GM18505 (cell line): ENCODE data around the gene ADD3.

Experiments
- ATAC-seq: cut with Tn5 transposase; IDR thresholded peaks from one replicate; pipeline ENCODE4 v1.9.1; 2021; ENCODE audit not compliant: unreplicated experiment
- POLR2A ChIP-seq: IDR thresholded peaks from 4 replicates; pipeline ENCODE4 v1.6.1; 2011; ENCODE audit warnings: borderline replicate concordance; ENCODE audit not compliant: insufficient read depth, insufficient read length; ENCODE audit errors: extremely low read depth

Gene ADD3, protein sequence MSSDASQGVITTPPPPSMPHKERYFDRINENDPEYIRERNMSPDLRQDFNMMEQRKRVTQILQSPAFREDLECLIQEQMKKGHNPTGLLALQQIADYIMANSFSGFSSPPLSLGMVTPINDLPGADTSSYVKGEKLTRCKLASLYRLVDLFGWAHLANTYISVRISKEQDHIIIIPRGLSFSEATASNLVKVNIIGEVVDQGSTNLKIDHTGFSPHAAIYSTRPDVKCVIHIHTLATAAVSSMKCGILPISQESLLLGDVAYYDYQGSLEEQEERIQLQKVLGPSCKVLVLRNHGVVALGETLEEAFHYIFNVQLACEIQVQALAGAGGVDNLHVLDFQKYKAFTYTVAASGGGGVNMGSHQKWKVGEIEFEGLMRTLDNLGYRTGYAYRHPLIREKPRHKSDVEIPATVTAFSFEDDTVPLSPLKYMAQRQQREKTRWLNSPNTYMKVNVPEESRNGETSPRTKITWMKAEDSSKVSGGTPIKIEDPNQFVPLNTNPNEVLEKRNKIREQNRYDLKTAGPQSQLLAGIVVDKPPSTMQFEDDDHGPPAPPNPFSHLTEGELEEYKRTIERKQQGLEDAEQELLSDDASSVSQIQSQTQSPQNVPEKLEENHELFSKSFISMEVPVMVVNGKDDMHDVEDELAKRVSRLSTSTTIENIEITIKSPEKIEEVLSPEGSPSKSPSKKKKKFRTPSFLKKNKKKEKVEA

DNA sequence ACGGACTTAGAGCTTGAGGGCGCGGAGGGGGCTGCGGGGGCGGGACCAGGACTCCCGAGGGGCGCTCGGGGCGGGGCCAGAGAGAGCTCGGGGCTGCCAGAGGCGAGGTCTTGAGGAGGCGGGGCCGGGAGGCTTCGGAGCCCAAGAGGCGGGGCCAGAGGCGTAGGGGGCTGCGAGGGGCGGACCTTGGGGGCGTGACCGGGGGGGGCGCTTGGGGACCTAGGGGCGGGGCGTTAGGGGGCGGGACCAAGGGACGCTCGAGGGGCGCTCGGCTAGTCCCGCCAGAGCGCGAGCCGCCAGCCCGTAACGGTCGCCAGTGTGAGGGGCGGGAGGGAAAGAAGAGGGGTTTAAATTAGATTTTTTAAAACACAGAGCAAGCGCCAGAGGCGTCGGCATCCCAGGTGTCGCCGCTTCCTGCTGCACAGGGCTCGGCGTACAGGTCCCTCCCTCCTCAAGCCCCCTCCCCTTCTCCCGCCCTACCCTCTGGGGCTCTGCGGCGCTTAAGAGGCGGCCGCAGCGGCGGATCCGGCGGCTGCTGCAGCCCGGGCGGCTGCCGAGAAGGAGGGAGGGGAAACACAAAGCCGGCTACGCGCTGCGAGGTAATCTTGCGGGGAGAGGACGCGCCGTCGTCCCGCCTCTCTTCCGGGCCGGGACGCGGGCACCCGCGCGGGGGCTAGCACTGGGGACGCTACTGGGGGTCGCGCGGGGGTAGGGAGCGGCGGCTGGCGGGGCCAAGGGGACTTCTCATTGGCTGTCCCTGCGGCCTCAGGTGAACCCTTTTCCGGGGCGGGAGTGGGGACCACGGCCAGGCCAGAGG, at the start of gene ADD3:
Gene ADD3 (plus strand): TSS at position 284 of the 817 bp plus-strand sequence. CDS start 92,670 bp downstream, outside the sequence.
- peak; percentile 74 for TF ChIP-seq POLR2A
- ATAC-seq: peak; percentile 50

DNA sequence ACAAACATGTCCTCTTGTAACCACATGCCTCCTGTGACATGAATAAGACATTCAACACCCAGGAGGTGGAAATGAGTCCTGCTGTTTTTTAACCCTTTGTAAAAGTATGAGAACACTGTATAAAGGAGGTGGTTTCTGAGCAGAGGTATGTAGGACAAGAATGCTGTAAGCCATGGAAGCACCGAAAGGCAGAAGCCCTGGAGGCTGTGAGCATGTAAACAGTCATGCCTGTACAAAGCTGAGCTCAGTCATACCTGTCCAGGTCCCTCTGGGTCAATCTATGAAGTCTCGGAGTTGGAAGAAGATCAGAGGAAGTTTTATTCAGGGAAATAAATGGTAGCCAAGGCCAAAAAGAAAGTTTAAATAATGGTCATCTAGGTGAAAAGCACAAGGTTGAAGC, 49.7 kb upstream of the ADD3 start:
- TF ChIP-seq POLR2A: no peak
- no peak for ATAC-seq

DNA sequence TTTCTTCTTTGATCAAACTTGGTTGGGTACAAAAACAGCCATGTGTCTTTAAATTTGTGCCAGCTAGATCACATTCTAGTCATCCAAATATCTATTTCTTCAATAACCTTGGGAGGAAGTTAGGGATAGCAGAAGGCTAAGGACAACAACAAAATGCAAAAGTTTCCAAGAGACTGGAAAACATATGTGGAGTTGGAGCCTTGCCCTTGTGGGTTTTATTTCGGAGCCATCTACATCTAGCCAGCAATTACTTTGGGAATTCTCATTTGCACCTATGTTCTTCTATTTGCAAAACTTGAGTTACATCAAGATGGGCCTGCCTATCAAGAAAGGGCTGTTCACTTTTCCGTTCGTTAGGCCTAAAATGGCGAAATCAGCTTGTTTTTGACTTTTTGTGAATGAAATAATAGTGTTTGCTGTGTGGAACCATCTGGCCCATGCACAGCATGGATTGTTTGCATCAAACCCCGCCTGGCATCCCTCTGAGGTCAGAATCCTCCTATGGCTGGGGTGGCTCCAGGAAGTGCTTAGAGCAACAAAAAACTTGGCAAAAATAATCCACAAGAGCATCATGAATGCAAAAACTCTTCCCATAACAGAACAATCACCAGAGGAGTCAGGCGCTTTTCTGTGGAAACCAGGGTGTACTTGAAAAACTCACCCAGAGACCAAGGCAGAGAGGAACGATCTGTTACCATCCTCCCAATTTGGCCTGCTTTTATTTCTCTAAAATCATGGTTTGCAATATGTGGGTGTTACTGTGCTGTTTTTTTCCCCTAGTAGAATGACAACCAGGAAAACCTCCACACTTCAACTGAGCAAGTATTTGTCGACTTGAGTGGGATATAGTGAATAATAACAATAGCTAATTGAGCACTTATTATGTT, 48.3 kb upstream of the ADD3 start:
- TF ChIP-seq POLR2A: no peak
- no peak for ATAC-seq

DNA sequence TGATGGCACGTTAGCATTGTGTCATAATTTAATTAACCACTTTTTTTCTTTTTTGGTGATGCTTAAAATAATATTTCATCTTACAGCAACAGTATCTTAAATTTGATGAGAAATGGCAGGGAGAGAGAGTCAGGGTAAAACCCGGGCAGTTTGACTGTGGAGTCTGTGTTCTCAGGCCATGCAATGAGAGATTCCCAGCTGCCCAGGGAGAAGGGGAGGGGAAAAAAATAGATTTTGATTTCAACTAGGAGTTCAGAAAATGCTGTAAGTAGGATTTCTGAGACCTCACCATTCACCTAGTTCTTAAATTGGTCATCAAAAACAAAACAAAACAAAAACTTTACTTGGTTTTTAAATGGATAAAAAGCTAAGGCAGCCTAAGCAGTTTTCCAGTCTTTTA, 47.1 kb upstream of the ADD3 start:
- no peak for TF ChIP-seq POLR2A
- no peak for ATAC-seq

DNA sequence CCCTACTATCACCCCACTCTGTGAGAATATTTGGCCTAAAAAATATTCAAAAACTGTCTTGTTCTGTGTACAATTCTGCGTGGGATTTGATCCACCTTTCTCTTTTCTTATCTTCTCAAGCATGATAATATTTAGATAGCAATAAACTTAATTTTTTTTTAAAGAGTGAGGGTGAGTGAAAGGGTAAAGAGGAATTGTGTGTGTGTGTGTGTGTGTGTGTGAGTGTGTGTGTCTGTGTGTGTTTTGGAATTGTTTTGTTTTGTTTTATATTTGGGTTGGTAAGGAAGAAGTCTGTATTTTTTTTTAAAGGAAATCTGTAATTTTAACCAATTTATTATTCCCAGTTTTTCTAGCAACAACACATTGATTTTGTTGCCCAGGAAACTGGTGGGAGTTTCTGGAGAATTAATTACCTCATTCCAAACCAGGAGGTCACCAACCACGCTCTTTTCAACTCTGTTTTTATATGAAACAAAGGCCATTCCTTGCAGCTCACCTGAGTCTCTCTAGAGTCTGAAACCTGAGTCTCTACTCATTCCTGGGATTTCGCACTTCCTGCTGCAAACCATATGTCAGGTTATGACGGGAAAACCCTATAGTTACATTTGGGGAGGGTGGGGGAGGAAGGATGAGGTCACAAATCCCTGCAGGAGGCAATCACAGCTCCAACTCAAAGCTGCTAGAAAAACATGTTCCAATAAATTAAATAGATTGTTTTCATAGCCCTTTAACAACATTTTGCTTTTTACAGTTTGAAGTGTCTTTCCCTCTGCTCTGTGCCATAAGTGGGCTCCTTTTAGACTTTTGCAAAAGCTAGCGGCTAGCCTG, 46.4 kb upstream of the ADD3 start:
- no peak for TF ChIP-seq POLR2A
- ATAC-seq: no peak

DNA sequence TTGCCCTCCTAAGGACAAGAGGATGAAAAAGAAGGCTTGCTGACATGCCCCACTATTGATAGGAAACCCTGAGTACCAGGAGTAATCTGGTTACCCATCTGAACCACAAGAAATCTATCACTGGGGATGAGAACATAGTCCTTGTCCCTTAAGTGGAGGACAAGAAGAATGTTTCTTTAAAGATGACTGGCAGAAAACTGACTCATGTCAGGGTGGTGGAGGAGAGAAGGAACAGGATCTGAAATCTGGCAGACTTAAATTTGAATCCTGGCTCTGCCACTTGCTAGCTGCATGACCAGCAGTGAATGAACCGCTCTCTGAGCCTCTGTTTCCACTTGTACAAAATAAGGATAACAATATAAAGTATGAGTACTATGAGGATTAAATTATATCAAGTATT, 45.5 kb upstream of the ADD3 start:
- TF ChIP-seq POLR2A: no peak
- no peak for ATAC-seq

DNA sequence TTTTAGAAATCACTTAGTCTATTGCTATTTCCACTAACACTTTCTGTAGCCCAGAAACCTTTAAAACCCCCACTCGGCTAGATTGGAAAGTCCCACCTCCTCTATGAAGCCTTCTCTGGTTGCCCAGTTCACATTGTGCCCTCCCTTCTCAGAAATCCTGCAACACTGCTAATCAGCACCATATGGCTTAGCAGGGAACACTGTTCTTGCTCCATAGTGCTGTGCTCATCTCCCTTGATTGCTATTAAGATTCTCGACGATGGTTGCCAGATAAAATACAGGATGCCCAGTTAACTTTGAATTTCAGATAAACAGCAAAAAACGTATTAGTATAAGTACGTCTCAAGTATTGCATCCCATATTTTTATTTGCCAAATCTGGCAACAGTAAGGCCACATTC, 44.3 kb upstream of the ADD3 start:
- ATAC-seq: no peak
- TF ChIP-seq POLR2A: no peak

DNA sequence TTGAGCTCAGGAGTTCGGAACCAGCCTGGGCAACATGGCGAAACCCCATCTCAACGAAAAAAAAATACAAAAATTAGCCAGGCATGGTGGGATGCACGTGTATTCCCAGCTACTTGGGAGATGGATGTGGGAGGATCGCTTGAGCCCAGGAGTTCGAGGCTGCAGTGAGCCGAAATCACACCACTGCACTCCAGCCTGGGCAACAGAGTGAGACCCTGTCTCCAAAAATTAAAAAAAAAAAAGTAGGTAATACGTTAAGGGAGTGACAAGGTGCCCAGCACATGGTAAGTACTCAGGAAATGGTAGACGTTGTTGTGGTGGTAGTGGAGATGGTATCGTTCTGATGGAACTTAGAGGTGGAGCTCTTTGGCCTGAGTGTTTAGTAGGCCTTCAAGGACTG, 43.5 kb upstream of the ADD3 start:
- ATAC-seq: no peak
- TF ChIP-seq POLR2A: no peak

DNA sequence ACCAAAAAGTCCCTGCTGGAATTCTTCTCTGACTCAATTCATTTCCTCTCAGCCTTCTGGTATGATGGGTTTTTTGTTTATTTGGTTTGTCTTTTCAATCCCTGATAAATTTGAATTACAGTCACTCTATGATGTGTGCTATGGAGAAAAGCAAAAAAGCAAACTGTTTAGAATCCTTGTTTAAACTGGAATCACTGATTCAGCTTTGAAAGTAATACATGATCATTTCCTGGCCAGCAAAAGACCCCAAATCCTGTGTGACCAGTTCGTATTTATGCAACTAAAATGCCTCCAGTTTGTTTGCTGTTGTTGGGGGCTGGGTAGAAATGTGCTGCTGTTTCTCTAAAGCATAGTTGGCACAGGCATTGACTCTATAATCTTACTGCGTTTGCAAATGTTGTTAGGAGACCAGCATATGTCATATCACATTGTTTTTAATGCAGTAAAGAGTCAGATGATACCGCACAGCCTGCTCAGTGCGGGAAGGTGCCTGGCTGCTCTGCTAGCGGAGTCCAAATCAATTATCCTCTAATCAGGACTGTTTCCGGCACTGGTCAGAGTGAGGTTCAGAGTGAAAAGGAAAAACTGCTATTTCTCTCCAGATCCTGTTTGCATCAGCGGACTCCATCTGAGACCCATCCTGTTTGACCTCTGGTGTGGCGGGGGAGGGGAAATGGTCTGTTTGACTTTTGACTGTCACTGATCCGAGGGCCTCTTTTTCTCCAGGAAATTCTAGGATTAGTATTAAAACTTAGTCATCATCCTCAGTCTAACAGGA, 40.6 kb upstream of the ADD3 start:
- no peak for ATAC-seq

DNA sequence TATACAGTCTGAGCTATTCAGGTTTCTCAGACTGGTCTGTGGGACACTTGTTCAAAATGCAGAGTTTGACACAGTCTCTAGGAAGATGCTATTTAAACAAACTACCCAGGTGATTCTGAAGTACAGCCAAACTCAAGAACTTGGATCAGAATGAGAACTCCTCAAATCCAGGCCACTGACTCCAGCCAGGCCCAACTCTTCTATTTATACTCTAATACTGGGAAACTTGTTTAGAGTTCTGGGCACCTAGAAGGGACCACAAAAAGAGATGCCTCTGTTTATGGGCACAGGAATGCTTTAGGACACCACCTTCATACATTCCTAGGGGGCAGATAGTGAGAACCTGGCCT, 40.1 kb upstream of the ADD3 start:
- no peak for ATAC-seq
- no peak for TF ChIP-seq POLR2A

More for the DNA sequence above, 40.6 kb upstream of the ADD3 start:
- TF ChIP-seq POLR2A: no peak
